Measurements from ENCODE around the gene POC1A. TPM values are rescaled to one million over a fixed set of nuclear protein-coding genes. Genes with fewer than 3 reads are reported as not detected.

Gene POC1A
- total RNA-seq = 14.9 and 21.2 TPM in 2 replicates

- peak; percentile 93 for DNase-seq (ENCODE audit: low read depth, low spot score)
Observed at GRCh38 chr3:52154135-52155094, at the start of gene POC1A. Gene POC1A, minus strand, starts transcription at chr3:52154423. Its CDS starts 51 bp downstream, at chr3:52154372.

GRCh38 chr3:52203701-52204100 is 49.5 kb upstream of the POC1A start:
- DNase-seq (ENCODE audit: low read depth, low spot score) = no peak

- DNase-seq (ENCODE audit: low read depth, low spot score) = no peak
Observed at GRCh38 chr3:52202384-52203077, 48.3 kb upstream of the POC1A start.

GRCh38 chr3:52200981-52201679 is 46.9 kb upstream of the POC1A start:
- DNase-seq (ENCODE audit: low read depth, low spot score) = no peak

GRCh38 chr3:52198643-52199608 is 44.7 kb upstream of the POC1A start:
- no peak for DNase-seq (ENCODE audit: low read depth, low spot score)

- DNase-seq (ENCODE audit: low read depth, low spot score) = no peak
Observed at GRCh38 chr3:52197842-52198625, 43.8 kb upstream of the POC1A start, which contains the start of gene ALAS1. Gene ALAS1, plus strand, starts transcription at chr3:52198160. Its CDS starts 1,082 bp downstream, at chr3:52199242.

- DNase-seq (ENCODE audit: low read depth, low spot score) = no peak
Observed at GRCh38 chr3:52197499-52197841, 43.2 kb upstream of the POC1A start.

- no peak for DNase-seq (ENCODE audit: low read depth, low spot score)
Observed at GRCh38 chr3:52196977-52197376, 42.8 kb upstream of the POC1A start.

- DNase-seq (ENCODE audit: low read depth, low spot score) = no peak
Observed at GRCh38 chr3:52195823-52196331, 41.7 kb upstream of the POC1A start.

- no peak for DNase-seq (ENCODE audit: low read depth, low spot score)
Observed at GRCh38 chr3:52195291-52195597, 41.0 kb upstream of the POC1A start.

- no peak for DNase-seq (ENCODE audit: low read depth, low spot score)
Observed at GRCh38 chr3:52194485-52195290, 40.5 kb upstream of the POC1A start.

- no peak for DNase-seq (ENCODE audit: low read depth, low spot score)
Observed at GRCh38 chr3:52193065-52193464, 38.8 kb upstream of the POC1A start.

GRCh38 chr3:52191663-52192062 is 37.4 kb upstream of the POC1A start:
- DNase-seq (ENCODE audit: low read depth, low spot score) = no peak

GRCh38 chr3:52190294-52191074 is 36.3 kb upstream of the POC1A start:
- DNase-seq (ENCODE audit: low read depth, low spot score) = no peak

GRCh38 chr3:52188556-52188955 is 34.3 kb upstream of the POC1A start:
- DNase-seq (ENCODE audit: low read depth, low spot score) = no peak

GRCh38 chr3:52186729-52187128 is 32.5 kb upstream of the POC1A start:
- no peak for DNase-seq (ENCODE audit: low read depth, low spot score)

GRCh38 chr3:52185837-52186236 is 31.6 kb upstream of the POC1A start:
- no peak for DNase-seq (ENCODE audit: low read depth, low spot score)

- no peak for DNase-seq (ENCODE audit: low read depth, low spot score)
Observed at GRCh38 chr3:52185311-52185710, 31.1 kb upstream of the POC1A start.

Measured in pulmonary artery endothelial cell (primary cell).